HUDEP-2 (cell line): ENCODE measurements around the gene CAMSAP1.

Experiments
- DNase-seq, 76 experiments: peaks; one replicate each; lab custom pipeline; 2025; ENCODE audit not compliant: unreplicated experiment in 76 of 76; lab: John Stamatoyannopoulos, UW

CAMSAP1 gene

GRCh38 chr9:135885100-135885853 is 22.1 kb downstream of the CAMSAP1 start:
- no peak for DNase-seq

DNA sequence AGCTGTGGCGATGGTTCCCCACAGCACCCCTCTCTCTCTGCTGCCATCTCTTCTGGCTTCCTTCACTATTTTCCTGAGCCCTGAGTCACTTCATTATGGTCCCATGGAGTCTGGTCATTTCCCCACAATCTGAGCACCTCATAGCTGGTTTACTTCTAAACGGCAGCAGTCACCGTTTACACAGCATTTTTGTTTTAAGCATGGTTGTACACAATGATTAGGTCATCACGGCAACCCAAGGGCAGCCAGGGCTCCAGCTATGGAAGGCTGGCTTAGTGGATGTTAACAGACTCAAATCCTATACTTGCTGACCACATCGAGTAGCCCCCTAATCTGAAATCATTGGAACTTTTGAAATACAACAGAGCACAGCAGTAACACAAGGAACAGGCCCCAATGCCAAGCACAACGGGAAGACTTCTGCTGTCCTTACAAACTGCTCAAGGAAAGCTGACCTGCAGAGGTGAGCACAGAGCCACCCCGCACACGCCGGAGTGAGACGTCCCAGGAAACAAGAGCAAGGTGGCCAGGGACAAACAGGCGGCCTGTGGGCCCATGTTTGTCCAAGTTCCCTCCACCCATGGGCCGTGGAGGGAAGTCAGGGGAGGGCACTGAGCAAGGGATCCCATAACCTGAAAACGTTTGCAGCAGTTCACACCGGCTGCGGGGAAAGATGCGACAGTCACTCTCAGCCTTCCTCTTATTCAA is 22.9 kb downstream of the CAMSAP1 start:
- no peak for DNase-seq

GRCh38 chr9:135883410-135884089 is 23.8 kb downstream of the CAMSAP1 start:
- DNase-seq = peak in 51 of 76 experiments; percentile 2 to 63 (median 23)

- no peak for DNase-seq
These were observed 25.3 kb downstream of the CAMSAP1 start for GRCh38 chr9:135882011-135882410.

DNA sequence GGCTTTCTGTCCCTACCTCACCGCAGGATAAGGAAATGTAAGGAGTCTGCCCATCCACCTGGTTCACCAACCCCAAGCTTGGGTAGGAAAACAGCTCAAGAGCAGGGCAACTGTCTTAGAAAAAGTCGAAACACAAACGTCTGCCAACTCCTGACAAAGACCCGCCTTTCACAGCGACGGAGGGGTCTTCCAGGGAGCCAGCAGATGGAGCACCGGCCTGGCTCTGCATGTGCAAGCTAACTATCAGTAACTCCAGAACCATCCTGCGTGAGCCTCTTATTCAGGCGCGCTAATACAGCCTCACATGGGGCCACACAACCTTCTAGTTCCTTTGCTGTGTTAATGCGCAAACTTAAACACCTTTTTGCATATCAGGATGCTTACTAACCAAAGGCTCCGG is 26.9 kb downstream of the CAMSAP1 start:
- DNase-seq = no peak

DNA sequence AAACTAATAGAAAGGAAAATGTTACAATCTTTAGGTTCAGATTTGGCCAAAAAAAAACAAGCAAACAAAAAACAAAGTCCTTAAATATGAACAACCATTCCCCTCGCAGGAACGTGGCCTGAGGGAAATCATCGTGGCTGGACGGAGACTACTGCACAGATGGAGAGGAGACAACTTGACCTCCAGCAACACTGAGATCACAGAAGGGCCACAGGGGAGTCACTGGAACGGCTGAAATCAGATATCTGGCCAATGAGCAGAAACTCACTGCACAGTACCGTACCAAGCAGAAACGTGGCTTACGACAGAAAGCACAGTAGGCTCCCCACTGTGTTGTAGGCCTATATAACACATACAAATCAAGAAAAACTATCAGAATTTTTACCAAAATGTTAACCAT is 27.7 kb downstream of the CAMSAP1 start:
- DNase-seq = no peak

DNA sequence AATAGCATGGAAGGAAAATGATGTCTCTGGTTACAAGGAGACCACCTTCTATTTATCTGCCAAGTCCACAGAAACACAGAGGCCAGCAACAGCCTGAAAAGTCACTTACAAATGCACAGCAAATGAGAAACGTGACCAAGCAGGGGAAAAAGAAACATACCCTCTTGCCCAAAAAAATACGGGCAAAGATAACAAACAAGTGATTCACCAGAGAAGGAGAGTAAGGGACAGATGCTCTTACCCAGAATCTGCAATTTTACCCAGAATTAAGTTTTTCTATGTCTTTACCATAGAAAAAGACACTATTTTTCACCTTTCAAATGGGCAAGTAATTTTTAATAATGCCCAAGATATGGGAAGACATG is 28.1 kb downstream of the CAMSAP1 start:
- no peak for DNase-seq

DNA sequence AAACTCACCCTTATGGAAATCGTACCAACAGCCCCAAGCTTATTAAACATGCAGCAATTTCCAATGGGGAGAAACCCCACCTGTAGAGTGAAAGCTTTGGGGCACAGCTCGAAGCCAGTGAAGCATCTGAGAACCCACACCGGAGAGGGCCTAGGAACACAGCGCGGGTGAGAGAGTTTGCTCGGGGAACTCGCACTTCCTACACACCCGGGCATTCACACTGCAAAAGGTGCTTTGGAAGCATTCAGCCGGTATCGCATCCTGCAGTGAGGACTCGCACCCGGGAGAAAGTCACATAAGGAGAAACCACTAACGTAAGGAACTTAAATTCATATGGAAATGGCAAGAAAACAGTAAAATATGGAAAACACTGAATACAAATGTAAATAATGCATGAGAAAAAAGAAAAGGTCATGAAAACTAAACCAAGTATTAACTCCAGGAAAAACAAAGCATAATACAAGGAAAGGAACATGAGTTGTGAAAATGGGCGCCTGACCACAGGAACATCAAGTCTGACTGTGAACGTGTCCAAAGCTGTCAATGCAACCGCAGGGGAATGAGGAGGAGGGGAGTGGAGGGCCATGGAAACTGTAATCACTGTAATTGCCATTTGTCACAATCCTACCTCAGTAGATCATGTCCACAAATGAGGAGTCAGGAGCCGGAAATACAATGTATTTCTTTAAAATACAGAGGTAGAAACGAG is 28.7 kb downstream of the CAMSAP1 start:
- DNase-seq = no peak

- DNase-seq = no peak
These were observed 29.4 kb downstream of the CAMSAP1 start for GRCh38 chr9:135877791-135878527.

- no peak for DNase-seq
These were observed 30.4 kb downstream of the CAMSAP1 start for GRCh38 chr9:135876936-135877335.

DNA sequence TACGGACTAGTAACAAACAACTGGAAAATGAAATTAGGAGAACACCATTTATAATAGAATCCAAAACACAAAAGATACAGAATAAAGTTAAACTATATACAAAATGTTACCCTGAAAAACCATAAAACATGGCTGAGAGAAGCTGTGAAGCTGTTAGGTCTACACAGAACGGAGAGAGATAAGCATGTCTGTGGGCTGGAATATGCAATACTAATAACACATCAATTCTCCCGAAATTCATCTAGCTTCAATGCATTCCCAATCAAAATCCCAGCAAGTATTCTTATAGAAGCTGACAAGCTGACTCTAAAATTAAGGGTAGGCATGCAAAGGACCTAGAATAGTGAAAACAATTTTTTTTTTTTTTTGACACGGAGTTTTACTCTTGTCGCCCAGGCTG is 32.5 kb downstream of the CAMSAP1 start:
- DNase-seq = no peak

GRCh38 chr9:135869909-135870308 is 37.4 kb downstream of the CAMSAP1 start:
- no peak for DNase-seq

GRCh38 chr9:135865531-135865930 is 41.8 kb downstream of the CAMSAP1 start:
- DNase-seq = no peak

GRCh38 chr9:135864447-135865049 is 42.8 kb downstream of the CAMSAP1 start:
- peak in 52 of 76 experiments; percentile 5 to 65 (median 38) for DNase-seq

GRCh38 chr9:135862809-135863208 is 44.5 kb downstream of the CAMSAP1 start:
- DNase-seq = no peak

DNA sequence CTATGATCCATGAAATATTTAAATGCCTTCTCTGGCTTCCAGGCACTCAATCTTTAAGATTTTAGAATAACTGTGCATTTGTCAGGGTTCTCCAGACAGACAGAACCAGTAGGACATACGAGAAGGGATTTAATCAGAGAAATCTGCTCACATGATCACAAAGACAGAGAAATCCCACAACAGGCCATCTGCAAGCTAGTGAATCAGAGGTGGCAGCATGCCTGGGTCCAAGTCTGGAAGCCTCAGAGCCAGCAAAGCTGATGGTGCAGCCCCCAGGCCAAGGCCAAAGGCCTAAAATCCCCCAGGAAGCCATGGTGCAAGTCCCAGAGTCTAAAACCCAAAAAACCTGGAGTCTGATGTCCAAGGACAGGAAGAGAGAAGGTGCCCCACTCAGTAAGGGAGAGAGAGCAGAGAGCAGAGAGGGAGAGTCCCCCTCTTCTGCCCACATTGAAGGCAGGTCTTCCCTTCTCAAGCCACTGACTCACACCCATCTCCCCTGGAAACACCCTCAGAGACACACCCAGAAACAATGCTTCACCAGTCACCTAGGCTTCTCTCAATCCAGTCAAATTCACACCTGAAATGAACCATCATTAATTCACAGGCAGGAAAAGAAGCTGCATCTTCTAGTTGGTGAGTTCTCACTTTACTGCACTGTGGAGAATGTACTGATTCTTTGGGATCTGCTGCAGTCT is 48.7 kb downstream of the CAMSAP1 start:
- DNase-seq = no peak

- no peak for DNase-seq
These were observed 49.5 kb downstream of the CAMSAP1 start for GRCh38 chr9:135857843-135858242.

DNA sequence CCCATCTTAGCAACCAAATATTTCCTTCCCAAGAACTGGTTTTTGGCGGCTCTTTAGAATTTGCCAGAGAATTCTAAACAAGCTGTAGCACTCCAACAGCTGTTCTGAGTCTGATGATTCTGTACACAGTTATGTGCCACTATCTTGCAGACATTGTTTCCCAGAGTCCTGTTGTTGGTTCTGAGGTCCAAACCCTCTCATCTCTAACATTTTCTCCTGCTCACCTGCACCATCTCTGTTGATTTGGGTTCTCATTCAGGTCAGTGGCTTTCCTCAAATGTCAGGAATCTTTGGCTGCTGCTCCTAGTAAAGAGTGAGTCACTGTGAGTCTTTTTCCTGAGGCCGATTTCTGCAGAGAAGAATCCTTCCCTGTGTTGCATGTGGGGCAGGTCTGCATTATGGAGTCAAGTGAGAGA is 50.0 kb downstream of the CAMSAP1 start:
- DNase-seq = no peak

DNA sequence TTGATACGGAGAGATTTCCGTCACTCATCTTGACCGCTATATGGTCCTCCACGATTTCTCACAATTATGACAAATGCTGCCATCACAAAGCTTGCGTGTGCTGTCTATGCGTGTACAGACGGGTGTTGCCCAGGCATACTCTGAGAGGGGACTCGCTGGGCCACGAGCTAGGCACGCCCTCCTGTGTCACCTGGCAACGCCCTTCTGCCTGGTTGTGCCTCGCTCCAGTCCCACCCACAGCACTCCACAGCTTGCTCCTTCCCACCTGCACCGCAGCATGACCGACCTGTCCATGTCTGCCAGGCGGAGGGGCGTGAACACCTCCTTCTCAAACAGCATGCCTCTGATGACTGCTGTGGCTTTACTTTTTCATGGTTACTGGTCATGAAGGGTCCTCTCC is 55.6 kb downstream of the CAMSAP1 start:
- DNase-seq = no peak
